HG03457 (cell line): Measurements from ENCODE around the gene C1orf52.
"Not testable (repeated sequence)": the region's sequence is repeated elsewhere in the genome, so short reads cannot be mapped to it uniquely, and the experiment has no call there.

Experiments
- ATAC-seq: cut with Tn5 transposase; IDR thresholded peaks from one replicate; pipeline ENCODE4 v1.9.1; 2021; ENCODE audit warnings: moderate number of reproducible peaks; ENCODE audit not compliant: unreplicated experiment

Gene C1orf52

GRCh38 chr1:85278853-85279314, 19.4 kb upstream of the C1orf52 start:
- no peak for ATAC-seq

DNA sequence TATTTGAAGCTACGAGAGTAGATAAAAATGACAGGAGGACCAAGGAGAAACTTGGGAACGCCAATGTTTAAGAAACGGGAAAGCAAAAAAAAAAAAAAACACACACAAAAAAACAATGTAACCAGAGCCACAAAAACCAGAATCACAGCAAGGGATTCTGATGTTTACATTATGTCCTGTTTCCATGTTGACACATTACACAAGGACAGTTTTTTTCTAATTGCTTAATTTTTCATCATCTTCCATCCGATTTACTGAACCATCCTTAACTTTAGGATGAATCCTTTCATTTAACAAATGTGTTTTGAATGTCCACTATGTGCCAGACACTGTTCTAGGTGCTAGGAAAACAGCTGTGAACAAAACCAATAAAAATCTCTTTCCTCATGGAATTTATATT, 18.3 kb upstream of the C1orf52 start:
- ATAC-seq: no peak

GRCh38 chr1:85276978-85277639, 17.6 kb upstream of the C1orf52 start:
- ATAC-seq: no peak

- ATAC-seq: peak; percentile 96
Measured at GRCh38 chr1:85276215-85276977, 16.9 kb upstream of the C1orf52 start, which contains the start of gene BCL10. Gene BCL10 (minus strand): TSS chr1:85276632. CDS start chr1:85276352, 280 bp downstream.

- no peak for ATAC-seq
Measured at GRCh38 chr1:85275701-85276214, 16.3 kb upstream of the C1orf52 start.

- ATAC-seq: no peak
Measured at GRCh38 chr1:85274969-85275453, 15.5 kb upstream of the C1orf52 start.

- ATAC-seq: no peak
Measured at GRCh38 chr1:85273397-85273796, 13.9 kb upstream of the C1orf52 start.

- no peak for ATAC-seq
Measured at GRCh38 chr1:85268801-85269585, 9.5 kb upstream of the C1orf52 start.

- no peak for ATAC-seq
Measured at GRCh38 chr1:85267313-85267712, 7.9 kb upstream of the C1orf52 start.

DNA sequence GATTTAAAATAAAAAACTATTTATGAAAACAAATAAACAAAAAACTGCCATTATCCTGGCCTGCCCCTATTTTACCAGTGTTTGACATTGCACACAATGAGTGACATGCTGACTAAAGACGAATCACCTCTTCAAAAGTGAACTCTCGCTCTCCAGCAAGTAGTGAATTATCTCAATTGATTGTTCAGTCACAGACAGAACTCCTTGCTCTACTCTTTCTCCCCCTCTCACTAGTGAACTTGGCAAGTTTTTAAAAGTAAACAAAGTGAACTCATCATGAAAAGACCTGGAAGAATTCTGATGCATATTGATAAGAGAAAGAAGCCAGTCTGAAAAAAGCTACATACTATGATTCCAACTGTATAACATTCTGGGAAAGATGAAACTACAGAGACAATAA, 4.7 kb upstream of the C1orf52 start:
- no peak for ATAC-seq

DNA sequence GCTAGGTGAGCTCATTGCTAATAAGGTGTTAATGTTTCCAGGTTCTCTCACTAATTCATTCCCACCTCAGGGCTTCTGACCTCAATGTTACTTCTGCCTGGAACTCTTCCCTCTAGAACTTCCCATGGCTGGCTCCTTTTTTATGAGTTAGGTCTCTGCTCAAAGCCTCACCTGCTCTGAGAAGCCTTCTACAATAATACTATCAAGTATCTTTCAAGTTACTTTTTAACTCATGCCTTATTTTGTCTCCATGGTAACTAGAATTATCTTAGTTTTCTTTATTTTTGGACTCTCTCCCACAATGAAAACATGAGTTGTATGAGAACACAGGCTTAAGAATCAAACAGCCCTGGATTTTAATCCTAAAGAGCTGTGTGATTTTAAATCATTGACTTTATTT, 3.5 kb upstream of the C1orf52 start:
- ATAC-seq: no peak

GRCh38 chr1:85259912-85260274, 431 bp upstream of the C1orf52 start:
- no peak for ATAC-seq

DNA sequence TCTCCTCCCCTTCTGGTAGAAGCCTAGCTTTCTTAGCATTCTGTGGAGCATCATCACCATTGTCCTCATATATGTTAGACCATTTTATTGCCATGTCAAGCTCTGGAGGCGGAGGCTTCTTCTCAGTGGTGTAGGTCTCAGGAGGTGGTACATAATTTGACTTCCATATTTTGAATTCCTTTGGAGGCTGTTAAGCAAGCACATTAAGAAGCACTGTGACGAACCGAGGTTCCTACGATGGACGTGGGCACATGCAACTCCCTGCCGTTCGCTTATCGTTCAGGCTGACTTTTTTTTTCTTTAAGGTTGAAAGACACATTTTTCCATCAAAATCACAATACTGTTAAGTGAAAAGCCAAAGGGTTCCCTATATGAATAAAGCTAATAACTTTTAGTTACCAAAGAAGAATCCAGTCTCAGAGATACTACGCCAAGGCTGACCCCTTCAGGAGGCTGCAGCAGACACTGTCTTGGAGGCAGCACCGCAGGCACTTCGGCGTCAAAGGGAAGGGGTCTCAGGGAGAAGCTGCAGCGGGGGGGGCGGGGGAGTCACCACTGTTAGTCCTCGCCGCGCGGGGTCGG, 835 bp downstream of the C1orf52 start:
- no peak for ATAC-seq

GRCh38 chr1:85249042-85249441, 10.4 kb downstream of the C1orf52 start:
- not testable (repeated sequence) for ATAC-seq

DNA sequence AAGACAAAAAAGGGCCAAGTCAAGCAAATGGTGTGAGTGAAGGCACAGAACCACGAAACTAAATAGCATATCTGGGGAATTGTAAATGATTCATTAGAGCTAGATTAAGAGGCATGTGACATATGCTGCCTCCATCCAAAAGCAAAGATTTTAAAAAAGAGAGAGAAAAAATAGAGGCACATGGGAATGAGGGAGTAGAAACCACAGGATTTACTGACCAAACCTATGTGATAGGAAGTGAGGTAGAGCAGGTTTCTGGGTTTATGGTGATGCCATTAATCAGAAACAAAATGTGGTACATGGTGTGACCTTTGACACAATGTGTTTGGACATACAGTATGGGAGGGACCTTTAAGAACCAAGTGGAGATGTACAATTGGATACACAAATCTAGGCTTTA, 13.6 kb downstream of the C1orf52 start:
- no peak for ATAC-seq

- ATAC-seq: no peak
Measured at GRCh38 chr1:85245456-85245855, 14.0 kb downstream of the C1orf52 start.

- ATAC-seq: no peak
Measured at GRCh38 chr1:85244271-85245061, 15.0 kb downstream of the C1orf52 start.

DNA sequence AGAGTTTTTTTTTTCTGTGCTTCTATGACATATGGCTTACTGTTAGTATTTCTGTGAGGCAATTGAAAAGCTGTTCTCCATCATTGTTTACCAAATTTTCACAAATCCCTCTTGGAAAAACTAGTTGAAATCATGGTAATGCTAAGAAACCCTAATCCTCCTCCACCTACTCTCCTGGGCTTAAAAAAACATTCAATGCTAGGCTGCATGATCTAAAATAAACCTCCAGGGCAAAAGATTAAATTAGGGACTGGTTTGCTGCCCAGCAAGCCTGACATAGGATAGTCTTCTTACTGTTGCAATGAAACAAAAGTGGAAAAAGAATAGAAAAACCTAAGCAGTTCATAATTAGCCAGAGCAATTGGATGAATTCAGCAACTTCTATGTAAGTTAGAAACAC, 16.1 kb downstream of the C1orf52 start:
- ATAC-seq: no peak

- ATAC-seq: no peak
Measured at GRCh38 chr1:85240643-85241042, 18.8 kb downstream of the C1orf52 start.

GRCh38 chr1:85240174-85240601, 19.3 kb downstream of the C1orf52 start:
- no peak for ATAC-seq
